ENCODE data around the gene TJP1.

GRCh38 chr15:29849716-29850115 is 27.4 kb upstream of the TJP1 start:
- TF ChIP-seq PRDM15 (CRISPR knock-in tag; IDR thresholded peaks at IDR 0.05) (no peak), MXD4 (CRISPR knock-in tag; IDR thresholded peaks at IDR 0.05; ENCODE audit: borderline replicate concordance) (no peak), CTCF (IDR thresholded peaks at IDR 0.05) (no peak), CREB1 (CRISPR knock-in tag; IDR thresholded peaks at IDR 0.05) (no peak)
